Fibroblast of skin of scalp (primary cell): ENCODE measurements around the gene NCOR1.

ENCODE experiments used
- DNase-seq: peaks from one replicate; pipeline ENCODE4 v3.0.0-alpha.2; 2013

The NCOR1 gene

DNA sequence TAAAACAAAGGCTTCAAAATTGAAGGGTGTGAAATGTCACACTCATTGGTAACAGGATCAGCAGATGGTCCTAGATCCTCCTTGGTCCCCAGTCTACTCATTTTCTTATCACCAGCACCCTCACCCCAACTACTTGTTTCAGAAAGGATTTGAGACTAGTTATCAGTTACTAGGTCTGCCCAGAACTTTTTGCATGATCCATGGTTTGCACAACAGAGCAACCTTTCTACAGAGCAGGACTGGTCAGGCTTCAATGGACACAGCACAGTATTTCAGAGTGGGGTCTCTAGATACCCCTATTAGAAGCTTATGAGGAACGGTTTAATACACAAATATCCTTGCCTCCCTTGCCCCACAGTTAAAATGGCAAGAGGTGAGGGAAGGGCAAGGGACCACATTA, 190.1 kb downstream of the NCOR1 start:
- DNase-seq = no peak

DNA sequence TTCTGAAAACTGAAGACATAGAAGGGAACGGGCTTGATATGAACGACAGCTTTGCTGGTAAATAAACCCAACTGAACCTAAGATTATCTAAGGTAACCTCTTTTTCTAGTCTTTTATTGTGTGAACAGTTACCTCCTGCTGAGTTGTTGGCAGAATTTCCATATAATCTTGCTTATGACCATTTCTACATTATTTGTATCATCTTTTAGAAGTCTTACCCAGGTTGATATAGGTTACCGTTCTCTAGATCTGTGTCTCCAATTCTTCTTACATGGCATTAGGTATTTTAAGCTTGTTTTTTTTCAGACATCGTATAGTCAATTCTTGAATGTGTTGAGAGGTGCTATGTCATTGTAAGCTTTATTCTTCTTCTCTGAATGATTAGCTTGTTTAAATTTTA, 191.5 kb downstream of the NCOR1 start:
- no peak for DNase-seq

GRCh38 chr17:16019347-16019746, 196.0 kb downstream of the NCOR1 start:
- no peak for DNase-seq

DNA sequence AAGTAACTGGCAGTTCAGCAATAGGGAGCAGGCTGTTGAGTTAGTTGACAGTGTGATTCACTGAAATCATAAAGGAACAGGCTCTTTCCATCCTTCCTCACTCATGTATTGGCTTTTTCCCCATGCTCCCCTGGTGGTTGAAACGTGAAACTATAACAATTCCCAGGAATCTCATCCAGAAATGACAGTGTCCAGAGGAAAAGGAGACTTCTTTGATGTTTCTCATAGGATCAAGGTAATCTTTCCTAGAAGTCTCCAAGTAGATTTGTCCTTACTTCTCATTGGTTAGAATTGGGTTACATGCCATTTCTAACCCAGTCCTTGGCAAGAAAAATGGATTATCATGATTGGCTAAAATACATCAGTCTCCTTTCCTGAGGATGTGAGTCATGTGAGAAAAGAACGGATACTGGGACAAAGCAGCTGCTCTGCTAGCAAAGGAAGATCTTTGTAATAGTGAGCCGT, 201.4 kb downstream of the NCOR1 start:
- peak; percentile 72 for DNase-seq

DNA sequence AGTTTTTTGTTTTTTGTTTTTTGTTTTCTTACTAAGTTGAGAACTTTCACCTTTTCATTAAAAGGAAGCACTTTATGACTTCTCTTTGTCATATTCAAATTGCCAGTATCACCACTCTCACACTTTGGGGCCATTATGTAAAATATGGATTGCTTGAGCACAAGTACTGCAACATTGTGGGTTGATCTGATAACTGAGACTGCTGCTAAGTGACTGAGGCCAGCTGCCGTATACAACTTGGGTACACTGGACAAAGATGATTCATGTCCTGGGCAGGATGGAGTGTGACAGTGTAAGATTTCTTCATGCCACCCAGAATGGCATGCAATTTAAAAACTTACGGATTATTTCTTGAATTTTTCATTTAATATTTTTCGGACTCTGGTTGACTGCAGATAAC, 207.9 kb downstream of the NCOR1 start:
- DNase-seq = no peak

DNA sequence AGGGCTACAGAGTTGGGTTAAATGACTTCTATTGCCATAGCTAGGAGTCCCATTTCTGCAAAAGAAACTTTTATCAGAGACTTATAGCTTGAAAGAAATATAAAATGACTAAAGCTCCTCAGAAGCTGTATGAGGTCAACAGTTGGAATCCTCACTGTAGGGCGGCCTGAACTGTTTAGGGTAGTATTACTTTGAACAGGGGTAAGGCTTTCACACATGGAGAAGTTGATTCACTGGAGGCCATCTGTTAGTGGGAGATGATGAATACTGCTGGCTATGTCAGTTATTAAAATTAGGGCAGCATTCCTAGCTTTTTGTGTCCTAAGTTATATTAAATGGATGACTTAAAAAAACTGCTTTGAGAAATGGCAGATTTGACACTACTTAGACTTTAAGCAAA, 209.7 kb downstream of the NCOR1 start:
- DNase-seq = no peak

DNA sequence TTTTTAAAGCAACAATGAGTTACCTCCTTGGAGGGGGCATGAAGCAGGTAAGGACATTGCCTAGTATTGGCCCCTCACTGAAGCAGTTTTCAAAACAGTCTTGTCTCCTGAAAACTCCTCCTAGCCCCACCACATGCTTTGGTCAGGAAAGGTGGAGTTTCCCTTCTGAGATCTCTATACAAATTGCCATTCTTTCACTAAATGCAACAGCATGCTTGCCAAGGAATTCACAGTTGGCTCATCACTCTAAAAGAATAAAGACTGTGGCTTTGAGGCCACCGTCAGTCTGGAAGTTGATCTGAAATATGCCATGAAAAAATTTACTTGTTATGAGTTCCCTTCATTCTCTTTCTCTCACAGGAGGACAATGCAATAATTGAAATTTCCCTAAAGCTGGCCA, 211.5 kb downstream of the NCOR1 start:
- DNase-seq = no peak

DNA sequence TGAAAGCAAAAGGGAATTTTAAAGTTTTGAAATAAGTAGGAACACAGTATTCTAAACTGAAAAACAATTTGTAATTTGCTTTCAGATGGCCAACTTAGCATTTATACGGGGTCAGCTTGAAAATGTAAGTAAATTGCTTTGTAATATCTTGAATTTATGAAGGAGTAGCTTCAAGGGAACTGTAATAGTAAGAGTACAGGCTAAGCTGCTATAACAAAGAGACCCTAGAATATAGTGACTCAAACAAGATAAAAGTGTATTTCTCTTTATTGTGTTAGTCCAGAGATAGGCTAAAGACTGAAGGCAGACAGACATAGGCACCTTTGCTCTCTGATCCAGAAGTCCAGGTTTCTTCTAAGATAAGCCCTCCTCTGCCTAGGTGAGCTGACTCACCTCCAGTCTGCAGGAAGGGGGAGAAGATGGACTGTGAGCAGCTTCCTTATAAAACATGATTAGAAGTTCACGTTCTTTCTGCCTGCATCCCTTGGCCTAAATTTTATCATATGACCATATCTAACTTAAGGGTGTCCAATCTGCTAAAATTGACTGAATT, 212.6 kb downstream of the NCOR1 start:
- no peak for DNase-seq

- no peak for DNase-seq
These were observed 214.0 kb downstream of the NCOR1 start for GRCh38 chr17:16001226-16001897.

GRCh38 chr17:15999974-16000827, 215.1 kb downstream of the NCOR1 start:
- DNase-seq = peak; percentile 31

GRCh38 chr17:15999141-15999973, 216.0 kb downstream of the NCOR1 start, which contains the start of the genes TTC19 and ZSWIM7:
Gene TTC19, plus strand, starts transcription at chr17:15999824. Its CDS starts 25 bp downstream, at chr17:15999849.
Gene ZSWIM7, minus strand, starts transcription at chr17:15999704. Its CDS starts 110 bp downstream, at chr17:15999594.
- DNase-seq = peak; percentile 92

DNA sequence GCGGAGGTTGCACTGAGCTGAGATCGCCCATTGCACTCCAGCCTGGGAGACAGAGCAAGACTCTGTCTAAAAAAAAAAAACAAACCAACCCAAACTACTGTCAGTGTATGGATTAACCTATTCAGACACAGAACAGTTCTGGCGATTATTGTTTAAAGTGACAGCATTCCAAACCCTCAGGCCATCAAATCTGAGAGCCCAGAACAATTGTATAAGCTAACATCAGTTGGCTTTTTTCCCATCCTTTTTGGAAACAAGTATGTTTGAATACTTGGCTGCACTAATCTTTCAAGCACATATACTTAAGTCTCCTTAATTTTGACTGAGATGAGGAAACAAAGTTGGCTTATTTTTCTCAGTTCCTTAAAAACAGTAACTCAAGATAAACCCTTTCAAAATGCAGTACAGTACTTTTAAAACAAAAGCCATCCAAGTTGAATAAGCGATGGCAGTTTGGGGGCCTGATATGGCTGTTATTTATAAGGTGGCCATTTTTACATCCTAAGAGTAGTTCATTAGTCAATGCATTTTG, 217.2 kb downstream of the NCOR1 start:
- no peak for DNase-seq

GRCh38 chr17:15996322-15996721, 219.0 kb downstream of the NCOR1 start:
- no peak for DNase-seq

- DNase-seq = peak; percentile 43
These were observed 233.4 kb downstream of the NCOR1 start for GRCh38 chr17:15981646-15982580.

DNA sequence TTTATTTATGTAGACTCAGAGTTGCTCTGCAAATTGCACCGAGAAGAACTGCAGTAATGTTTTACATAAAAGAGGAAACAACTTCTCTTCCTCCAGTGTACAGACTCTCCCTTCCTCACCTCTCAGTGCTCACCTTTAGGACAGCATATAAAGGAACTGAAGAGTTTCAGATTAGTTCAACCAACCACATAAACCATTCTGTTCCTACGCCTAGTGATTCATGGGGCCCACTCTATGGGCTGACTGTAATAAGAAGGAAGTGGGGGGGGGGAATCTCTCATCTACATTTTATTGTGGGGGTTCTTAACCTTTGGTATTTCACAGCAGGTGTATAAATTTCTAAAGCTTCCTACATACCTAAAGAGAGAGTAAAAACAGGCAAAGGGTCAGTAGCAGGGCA, 234.1 kb downstream of the NCOR1 start:
- no peak for DNase-seq
